GM19438 (cell line): ENCODE measurements around the gene KCNK5.

ENCODE experiments used
- ATAC-seq: cut with Tn5 transposase; IDR thresholded peaks from one replicate; pipeline ENCODE4 v1.9.1; 2021; ENCODE audit warnings: low read depth; ENCODE audit not compliant: unreplicated experiment

KCNK5 gene

GRCh38 chr6:39144481-39145173 lies 84.6 kb downstream of the KCNK5 start:
- no peak for ATAC-seq

GRCh38 chr6:39143238-39143930 lies 85.9 kb downstream of the KCNK5 start:
- ATAC-seq: no peak

GRCh38 chr6:39140556-39141167 lies 88.6 kb downstream of the KCNK5 start:
- ATAC-seq: no peak
